ENCODE data around the gene WNT7B. TPM values are rescaled to one million over a fixed set of nuclear protein-coding genes. Genes with fewer than 3 reads are reported as not detected.

WNT7B gene
- polyA plus RNA-seq, 12 donors: 0.04 to 15.2 (median 0.19) TPM; not detected in 3

DNA sequence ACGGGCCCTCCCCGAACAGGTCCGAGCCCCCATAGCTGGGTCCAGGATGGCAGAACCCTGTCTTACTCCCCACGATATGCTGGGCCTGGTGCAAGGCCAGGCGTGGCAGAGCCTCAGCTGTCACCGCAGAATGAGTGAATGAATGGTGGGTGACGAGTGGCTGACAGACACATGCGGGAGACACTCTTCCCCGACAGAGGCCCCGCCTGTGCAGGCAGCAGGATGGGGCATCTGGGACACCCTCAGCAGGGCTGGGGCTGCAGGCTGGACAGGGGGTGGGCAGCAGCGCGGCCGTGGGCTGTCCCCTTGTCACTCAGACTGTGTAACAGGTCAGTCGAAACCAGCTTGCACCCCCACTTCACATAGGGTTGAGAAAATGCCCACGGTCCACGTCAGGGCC lies 18.0 kb downstream of the WNT7B start:
- no peak for DNase-seq

DNA sequence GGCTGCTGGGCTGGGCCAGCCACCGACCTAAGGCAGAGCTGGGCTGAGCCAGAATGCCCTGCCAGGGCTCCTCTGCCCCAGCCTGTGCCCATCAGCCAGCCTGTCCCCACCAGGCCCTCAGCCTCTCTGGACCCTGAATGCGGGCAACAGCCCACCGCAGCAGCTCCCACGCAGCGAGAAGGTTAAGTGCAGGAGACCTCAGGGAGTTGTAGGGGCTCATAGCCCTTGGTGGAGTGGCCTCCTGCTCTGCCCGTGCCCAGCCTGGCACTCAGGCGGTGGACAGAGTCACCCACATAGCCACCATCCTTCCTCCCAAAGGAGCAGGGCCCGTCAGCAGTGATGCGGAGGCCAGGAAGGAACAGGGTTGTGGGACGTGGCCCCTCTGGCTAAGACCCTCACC lies 19.1 kb downstream of the WNT7B start:
- DNase-seq: no peak

GRCh38 chr22:45953178-45953577 lies 23.8 kb downstream of the WNT7B start:
- no peak for DNase-seq

GRCh38 chr22:45952553-45952952 lies 24.4 kb downstream of the WNT7B start:
- DNase-seq: no peak

- DNase-seq: no peak
Measured at GRCh38 chr22:45952151-45952550, 24.8 kb downstream of the WNT7B start.

- no peak for DNase-seq
Measured at GRCh38 chr22:45949891-45950290, 27.1 kb downstream of the WNT7B start.

GRCh38 chr22:45949258-45949870 lies 27.6 kb downstream of the WNT7B start:
- no peak for DNase-seq

- no peak for DNase-seq
Measured at GRCh38 chr22:45948081-45948648, 28.8 kb downstream of the WNT7B start.

- no peak for DNase-seq
Measured at GRCh38 chr22:45946805-45947600, 30.0 kb downstream of the WNT7B start.

GRCh38 chr22:45945621-45946106 lies 31.3 kb downstream of the WNT7B start:
- no peak for DNase-seq

DNA sequence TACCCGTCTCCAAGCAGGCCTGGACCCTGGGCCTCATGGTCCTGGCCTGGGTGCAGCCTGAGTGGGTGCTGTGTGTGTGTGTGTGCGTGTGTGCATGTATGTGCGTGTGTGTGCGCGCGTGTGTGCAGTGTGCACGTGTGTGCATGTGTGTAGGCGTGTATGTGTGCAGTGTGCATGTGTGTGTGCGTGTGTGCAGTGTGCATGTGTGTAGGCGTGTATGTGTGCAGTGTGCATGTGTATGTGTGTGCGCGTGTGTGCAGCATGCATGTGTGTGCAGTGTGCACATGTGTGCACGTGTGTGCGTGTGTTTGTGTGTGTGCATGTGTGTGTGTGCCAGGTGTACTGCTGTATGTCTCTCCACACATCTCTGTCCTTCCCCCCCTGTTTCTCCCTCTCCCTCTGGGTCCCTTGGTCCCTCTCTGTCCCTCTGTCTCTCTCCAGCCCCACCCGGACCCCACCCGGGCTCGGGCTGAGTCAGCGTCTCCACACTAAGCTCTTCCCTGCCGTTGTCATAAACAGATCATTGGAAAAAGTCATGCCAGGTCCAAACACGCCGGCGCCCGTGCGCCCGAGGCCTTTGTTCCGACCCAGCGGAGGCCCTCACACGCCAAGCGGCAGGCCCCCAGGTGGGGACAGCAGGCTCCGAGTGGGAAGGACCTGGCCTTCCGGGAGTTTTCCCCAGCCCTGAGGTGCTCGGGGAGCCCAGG lies 34.0 kb downstream of the WNT7B start:
- no peak for DNase-seq

- DNase-seq: no peak
Measured at GRCh38 chr22:45942344-45942743, 34.6 kb downstream of the WNT7B start.

- no peak for DNase-seq
Measured at GRCh38 chr22:45938913-45939312, 38.0 kb downstream of the WNT7B start.

- no peak for DNase-seq
Measured at GRCh38 chr22:45937960-45938359, 39.0 kb downstream of the WNT7B start.

DNA sequence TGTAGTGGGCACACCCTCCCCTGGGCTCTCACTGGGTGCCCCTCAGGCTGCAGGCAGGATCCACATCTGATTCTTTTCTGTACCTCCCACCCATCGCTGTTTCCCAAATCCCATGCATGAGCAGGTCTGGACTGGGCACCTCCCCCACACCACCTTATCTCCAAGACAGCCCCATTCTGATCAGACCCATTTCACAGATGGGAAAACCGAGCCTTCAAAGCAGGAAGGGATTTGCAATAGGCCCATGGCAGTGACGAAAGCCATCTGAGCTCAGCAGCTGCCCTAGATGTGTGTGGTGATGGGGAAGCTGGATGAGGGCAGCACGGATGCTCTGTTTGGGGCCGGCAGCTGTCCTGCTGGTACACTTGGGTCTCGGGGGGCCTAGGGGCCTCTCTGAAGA lies 41.4 kb downstream of the WNT7B start:
- no peak for DNase-seq

GRCh38 chr22:45934659-45935341 lies 42.2 kb downstream of the WNT7B start:
- DNase-seq: no peak

GRCh38 chr22:45934168-45934564 lies 42.8 kb downstream of the WNT7B start:
- no peak for DNase-seq

- DNase-seq: no peak
Measured at GRCh38 chr22:45933506-45934167, 43.3 kb downstream of the WNT7B start.

DNA sequence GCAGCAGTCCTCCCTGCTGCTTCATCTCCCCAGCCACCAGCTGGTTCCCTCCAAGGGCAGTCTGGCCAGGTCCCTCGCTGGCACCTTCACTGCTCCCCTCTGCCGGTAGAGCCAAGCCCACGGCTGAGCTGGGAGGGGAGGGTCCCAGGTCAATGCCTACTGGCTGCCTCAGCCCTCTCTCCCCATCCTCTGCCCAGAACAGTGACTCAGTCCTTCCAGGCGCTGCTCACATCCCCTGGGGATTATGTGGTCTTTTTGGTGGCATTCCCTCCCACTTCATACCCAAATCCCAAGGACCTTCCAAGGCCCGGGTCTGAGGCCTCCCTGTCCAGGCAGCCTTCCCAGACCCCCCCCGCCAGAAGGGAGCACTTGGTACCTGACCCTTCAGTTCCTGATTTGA lies 44.9 kb downstream of the WNT7B start:
- no peak for DNase-seq

GRCh38 chr22:45931042-45931441 lies 45.9 kb downstream of the WNT7B start:
- no peak for DNase-seq

DNA sequence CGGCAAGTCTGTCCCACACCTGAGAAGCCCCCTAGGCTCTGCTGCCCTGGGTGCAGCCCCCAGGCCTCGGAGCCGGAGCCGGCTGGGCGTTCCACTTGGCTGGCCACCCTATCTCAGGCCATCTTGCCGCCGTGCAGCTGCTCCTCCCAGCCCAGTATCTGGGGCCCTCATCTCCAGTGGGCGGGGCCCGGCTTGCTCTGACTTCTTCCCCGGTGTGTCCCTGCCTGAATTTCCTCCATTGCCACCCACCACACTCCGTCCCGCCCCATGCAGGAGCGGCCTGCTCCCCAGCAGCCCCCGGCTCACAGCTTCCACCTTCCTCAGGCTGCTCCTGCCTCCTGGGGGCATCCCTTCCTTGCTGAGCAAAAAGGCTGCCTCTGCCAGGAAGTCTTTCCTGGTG lies 46.6 kb downstream of the WNT7B start:
- DNase-seq: no peak

All from muscle of arm (tissue), 12 donors.